ENCODE measurements around the gene ING1. TPM values are rescaled to one million over a fixed set of nuclear protein-coding genes. Genes with fewer than 3 reads are reported as not detected.
A peak's percentile ranks its signal among the peaks of the same experiment; 100 is the strongest.
"Not testable (repeated sequence)": the region's sequence is repeated elsewhere in the genome, so short reads cannot be mapped to it uniquely, and the experiment has no call there.

ING1 gene
- total and polyA plus RNA-seq, 2 experiments from 2014 or later: 16.5 to 28.6 TPM

DNA sequence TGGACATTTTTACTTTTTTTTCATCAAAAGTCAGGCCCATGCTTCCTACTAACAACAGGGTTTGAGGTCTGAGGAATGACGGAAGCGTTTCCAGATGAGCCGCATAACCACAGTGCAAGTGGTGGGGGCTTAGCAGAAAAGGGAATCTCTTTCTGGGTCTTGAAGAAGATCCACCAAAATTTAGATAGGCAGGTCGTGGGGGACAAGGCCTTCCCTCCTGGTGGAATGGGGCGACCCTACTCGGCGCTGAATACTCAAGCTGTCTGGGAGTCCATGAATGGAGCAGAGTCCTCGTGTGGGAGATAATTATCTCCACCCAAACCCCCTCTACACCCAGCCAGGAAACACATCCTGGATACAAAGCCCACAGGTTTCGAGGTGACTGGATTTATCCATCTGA is 44.5 kb upstream of the ING1 start:
- DNase-seq (ENCODE audit: low read depth in 1 of 2, low spot score in 1 of 2): no peak

GRCh38 chr13:110669814-110670213 is 43.7 kb upstream of the ING1 start:
- DNase-seq (ENCODE audit: low read depth in 1 of 2, low spot score in 1 of 2); H3K27ac ChIP-seq; H3K27me3 ChIP-seq; H3K4me3 ChIP-seq; H3K9me3 ChIP-seq (ENCODE audit: low read depth); H3K4me1 ChIP-seq (ENCODE audit: low read depth): not testable (repeated sequence)
- peaks cover 15% of the 10 kb centered on the region for H3K36me3 ChIP-seq

More for the DNA sequence above, 44.5 kb upstream of the ING1 start:
- no peak overlapping the region for H3K27ac ChIP-seq
- TF ChIP-seq, protein P1, sequence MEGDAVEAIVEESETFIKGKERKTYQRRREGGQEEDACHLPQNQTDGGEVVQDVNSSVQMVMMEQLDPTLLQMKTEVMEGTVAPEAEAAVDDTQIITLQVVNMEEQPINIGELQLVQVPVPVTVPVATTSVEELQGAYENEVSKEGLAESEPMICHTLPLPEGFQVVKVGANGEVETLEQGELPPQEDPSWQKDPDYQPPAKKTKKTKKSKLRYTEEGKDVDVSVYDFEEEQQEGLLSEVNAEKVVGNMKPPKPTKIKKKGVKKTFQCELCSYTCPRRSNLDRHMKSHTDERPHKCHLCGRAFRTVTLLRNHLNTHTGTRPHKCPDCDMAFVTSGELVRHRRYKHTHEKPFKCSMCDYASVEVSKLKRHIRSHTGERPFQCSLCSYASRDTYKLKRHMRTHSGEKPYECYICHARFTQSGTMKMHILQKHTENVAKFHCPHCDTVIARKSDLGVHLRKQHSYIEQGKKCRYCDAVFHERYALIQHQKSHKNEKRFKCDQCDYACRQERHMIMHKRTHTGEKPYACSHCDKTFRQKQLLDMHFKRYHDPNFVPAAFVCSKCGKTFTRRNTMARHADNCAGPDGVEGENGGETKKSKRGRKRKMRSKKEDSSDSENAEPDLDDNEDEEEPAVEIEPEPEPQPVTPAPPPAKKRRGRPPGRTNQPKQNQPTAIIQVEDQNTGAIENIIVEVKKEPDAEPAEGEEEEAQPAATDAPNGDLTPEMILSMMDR (IDR thresholded peaks at IDR 0.05; ENCODE audit: low read depth, low read length): no peak
- no peaks in the 10 kb centered on the region for H3K4me1 ChIP-seq (ENCODE audit: low read depth)
- no peaks in the 10 kb centered on the region for H3K9me3 ChIP-seq (ENCODE audit: low read depth)
- no peak overlapping the region for H3K4me3 ChIP-seq
- H3K27me3 ChIP-seq: no peaks in the 10 kb centered on the region
- H3K36me3 ChIP-seq: peaks cover 21% of the 10 kb centered on the region

DNA sequence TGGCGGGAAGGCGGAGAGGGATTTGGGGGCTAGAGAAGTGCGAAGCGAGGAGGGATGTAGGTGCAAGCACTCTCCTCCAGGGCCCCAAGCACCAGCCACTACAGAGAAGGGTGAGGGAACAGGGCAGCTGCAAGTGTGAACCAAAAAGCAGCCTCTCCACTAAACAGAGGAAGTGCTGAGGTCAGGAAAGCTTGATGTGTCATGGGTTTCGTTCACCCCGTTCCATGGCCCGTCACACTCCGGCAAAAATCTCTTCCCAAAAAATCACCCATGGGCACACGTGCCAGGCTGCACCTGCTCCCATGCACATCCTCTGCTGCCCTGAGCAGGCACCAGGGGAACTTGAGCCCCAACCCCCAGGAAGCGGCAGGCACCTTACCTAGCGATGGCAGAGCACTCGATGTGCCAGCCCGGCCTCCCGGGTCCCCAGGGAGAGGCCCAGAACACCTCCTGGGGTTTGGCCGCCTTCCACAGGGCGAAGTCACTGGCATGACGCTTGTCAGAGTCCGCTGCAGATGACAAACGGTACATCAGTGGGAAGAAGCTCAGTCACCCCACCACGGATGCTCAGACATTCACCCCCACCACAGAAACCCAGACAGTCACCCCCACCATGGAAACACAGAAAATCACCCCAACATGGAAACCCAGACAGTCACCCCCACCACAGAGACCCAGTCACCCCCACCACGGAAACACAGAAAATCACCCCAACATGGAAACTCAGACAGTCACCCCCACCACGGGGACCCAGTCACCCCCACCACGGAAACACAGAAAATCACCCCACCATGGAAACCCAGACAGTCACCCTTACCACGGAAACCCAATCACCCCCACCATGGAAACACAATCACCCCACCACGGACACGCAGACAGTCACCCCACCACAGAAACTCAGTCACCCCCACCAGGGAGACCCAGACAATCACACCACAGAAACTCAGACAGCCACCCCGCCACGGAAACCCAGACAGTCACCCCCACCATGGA is 36.6 kb upstream of the ING1 start:
- Histone ChIP-seq H3K36me3 (peaks cover 10% of the 10 kb centered on the region), H3K9me3 (ENCODE audit: low read depth) (no peaks in the 10 kb centered on the region), H3K4me3 (no peak overlapping the region), H3K27me3 (no peaks in the 10 kb centered on the region), H3K4me1 (ENCODE audit: low read depth) (no peaks in the 10 kb centered on the region), H3K27ac (no peak overlapping the region)
- no peak for DNase-seq (ENCODE audit: low read depth in 1 of 2, low spot score in 1 of 2)
- TF ChIP-seq, protein P1 (IDR thresholded peaks at IDR 0.05; ENCODE audit: low read depth, low read length): no peak

GRCh38 chr13:110677731-110678545 is 35.6 kb upstream of the ING1 start:
- Histone ChIP-seq H3K27me3 (no peaks in the 10 kb centered on the region), H3K4me3 (no peak overlapping the region), H3K36me3 (peaks cover 21% of the 10 kb centered on the region), H3K9me3 (ENCODE audit: low read depth) (no peaks in the 10 kb centered on the region), H3K4me1 (ENCODE audit: low read depth) (no peaks in the 10 kb centered on the region), H3K27ac (no peak overlapping the region)
- DNase-seq (ENCODE audit: low read depth in 1 of 2, low spot score in 1 of 2): peak in 1 of 2 donors; percentile 13
- TF ChIP-seq, protein P1 (IDR thresholded peaks at IDR 0.05; ENCODE audit: low read depth, low read length): no peak

DNA sequence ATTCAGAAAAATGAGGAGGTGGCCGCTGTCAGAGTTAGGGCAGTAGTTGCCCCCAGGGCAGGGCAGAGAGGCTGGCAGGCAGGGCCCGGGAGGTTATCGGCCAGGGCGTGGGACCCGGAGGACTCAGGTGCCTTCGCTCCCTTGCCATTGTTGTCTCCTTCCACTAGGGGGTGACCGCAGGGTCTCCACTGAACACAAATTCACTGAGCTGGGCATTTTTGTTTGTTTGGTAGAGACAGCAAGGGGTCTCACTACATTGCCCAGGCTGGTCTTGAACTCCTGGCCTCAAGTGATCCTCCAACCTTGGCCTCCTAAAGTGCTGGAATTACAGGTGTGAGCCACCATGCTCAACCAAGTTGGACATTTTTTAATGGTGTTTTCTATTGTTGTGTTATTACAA is 32.6 kb upstream of the ING1 start:
- Histone ChIP-seq H3K4me1 (ENCODE audit: low read depth) (no peaks in the 10 kb centered on the region), H3K27ac (no peak overlapping the region), H3K9me3 (ENCODE audit: low read depth) (no peaks in the 10 kb centered on the region), H3K4me3 (no peak overlapping the region), H3K36me3 (peaks cover 34% of the 10 kb centered on the region), H3K27me3 (no peaks in the 10 kb centered on the region)
- TF ChIP-seq, protein P1 (IDR thresholded peaks at IDR 0.05; ENCODE audit: low read depth, low read length): peak; percentile 43
- DNase-seq (ENCODE audit: low read depth in 1 of 2, low spot score in 1 of 2): peak in 1 of 2 donors; percentile 16

Data from cardiac muscle cell (in vitro differentiated cells and primary cell).